HG03521 (cell line): Measurements from ENCODE around the gene ERLEC1.
"Not testable (repeated sequence)": the region's sequence is repeated elsewhere in the genome, so short reads cannot be mapped to it uniquely, and the experiment has no call there.

ENCODE experiments used
- ATAC-seq: cut with Tn5 transposase; IDR thresholded peaks from one replicate; pipeline ENCODE4 v1.9.1; 2021; ENCODE audit warnings: mild to moderate bottlenecking, moderate library complexity; ENCODE audit not compliant: unreplicated experiment

ERLEC1 gene, protein sequence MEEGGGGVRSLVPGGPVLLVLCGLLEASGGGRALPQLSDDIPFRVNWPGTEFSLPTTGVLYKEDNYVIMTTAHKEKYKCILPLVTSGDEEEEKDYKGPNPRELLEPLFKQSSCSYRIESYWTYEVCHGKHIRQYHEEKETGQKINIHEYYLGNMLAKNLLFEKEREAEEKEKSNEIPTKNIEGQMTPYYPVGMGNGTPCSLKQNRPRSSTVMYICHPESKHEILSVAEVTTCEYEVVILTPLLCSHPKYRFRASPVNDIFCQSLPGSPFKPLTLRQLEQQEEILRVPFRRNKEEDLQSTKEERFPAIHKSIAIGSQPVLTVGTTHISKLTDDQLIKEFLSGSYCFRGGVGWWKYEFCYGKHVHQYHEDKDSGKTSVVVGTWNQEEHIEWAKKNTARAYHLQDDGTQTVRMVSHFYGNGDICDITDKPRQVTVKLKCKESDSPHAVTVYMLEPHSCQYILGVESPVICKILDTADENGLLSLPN

DNA sequence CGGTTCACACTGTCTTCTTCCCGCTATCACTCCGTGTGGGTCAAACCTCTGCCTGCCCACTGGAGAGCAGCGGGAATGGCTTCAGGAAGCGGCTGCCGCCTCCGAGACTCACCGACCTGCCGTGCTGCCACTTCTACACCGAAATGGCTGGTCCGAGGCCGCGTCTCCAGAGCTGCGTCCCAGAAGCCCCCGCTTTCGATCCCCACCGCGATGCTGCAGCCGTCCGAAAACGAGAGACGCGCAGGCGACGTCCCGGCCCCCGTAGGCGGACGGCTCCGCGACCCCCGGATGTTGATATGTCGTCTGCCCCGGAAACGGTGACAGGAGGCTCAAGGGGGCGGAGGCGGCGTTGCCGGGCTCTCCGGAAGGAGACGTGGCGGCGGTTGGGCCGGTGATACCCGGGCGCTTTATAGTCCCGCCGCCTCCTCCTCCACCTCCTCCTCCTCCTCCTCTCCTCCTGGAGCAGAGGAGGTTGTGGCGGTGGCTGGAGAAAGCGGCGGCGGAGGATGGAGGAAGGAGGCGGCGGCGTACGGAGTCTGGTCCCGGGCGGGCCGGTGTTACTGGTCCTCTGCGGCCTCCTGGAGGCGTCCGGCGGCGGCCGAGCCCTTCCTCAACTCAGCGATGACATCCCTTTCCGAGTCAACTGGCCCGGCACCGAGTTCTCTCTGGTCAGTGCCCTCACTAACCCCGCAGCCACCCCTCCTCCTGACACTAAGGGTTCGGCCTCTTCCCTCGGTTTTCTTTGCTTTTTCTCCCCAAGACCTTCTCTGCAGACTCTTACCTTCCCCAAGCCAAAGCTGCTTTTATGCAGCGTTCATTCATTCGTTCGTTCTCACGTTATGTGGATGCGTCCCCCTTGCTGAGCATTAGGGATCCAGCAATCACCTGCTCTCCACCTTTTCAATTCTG lies at the start of gene ERLEC1, which contains the start of gene ASB3:
ERLEC1 (plus strand) TSS at position 340 of the 909 bp plus-strand sequence; CDS start at position 507, 167 bp downstream.
ASB3 (minus strand) TSS at position 249 of the 909 bp plus-strand sequence. CDS start 21,381 bp downstream, outside the sequence.
- ATAC-seq = peak; percentile 97

DNA sequence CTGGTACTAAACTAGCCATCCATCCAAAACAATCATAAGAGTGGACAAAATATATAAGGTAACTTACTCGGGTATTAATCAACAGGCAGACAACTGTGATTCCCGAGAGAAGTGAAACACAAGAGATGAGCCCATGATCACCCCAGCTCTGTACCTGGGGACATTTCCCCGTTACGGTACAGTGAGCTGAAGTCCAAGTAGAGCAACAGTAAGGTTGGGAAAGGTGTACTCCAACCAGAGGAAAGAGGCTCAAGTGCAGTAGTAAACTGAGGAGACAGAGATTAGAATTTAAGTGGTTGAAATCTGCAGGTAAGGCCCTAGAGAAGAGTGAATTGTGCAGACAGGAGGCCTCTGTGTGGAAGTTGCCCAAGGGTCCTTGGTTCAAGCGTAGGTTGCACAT lies 49.8 kb upstream of the ERLEC1 start:
- ATAC-seq = no peak

DNA sequence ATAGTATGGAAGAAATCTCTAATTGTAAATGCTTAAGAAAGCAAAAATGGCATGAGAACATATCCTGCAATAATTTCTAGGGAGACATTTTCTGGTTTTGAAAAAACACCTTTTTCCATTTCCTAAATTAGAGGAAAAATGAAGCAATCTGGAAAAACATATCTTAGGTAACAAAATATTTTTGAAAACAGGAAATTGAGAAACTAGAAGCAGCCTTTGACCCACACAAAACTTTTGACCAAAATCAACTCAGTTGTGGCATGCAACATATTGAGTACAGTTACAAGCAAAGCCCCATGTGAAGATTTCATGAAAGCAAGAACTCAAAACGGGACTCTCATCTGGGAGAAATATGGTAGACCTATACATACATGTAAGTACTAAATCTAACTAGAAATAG lies 47.8 kb upstream of the ERLEC1 start:
- ATAC-seq = no peak

DNA sequence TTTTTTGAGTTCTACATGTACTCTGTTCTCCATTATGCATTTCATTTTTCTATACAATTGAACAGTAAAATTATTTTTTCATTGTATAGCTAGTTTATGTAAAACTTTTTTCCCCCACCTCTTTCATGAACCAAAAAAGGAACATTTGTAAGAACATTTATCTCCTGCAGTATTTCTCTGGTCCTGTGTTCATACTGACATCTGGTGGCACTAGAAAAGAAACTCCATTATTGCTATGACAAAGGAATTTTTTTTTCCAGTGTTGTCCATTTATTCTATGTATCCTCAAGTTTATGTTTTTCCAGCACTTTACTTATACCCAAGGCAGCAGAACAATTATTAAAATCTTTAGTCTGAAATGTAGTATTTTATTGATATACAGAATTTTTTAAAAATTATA lies 46.7 kb upstream of the ERLEC1 start:
- no peak for ATAC-seq

DNA sequence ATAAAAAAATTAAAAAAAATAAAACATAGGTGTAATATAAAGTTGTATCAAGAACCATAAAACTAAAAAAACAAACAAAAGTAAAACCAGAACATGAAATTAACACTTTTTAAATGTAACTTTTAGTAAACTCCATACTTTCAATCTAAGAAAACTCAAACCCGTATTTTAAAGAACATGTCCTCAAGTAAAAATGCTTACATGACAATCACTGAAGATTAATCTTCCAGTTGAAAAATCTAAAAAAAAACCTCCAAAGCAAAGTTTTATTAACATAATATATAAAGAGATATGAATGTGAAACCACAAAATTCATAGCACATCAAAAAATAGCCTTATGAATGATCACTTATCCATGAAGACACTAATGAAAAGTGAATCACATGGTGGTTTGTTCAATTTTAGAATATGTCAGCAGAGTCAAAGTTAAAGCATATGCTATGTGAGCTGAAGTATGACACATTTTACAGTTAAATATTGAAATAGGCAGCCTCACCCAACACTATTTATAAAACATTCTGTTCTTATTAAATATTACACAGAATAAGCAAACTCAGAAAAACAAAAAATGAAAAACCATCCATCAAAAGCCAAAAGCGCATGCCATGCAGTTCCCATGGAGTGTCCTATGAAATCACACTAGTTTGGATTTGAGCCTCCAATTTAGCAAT lies 42.3 kb upstream of the ERLEC1 start:
- ATAC-seq = no peak

DNA sequence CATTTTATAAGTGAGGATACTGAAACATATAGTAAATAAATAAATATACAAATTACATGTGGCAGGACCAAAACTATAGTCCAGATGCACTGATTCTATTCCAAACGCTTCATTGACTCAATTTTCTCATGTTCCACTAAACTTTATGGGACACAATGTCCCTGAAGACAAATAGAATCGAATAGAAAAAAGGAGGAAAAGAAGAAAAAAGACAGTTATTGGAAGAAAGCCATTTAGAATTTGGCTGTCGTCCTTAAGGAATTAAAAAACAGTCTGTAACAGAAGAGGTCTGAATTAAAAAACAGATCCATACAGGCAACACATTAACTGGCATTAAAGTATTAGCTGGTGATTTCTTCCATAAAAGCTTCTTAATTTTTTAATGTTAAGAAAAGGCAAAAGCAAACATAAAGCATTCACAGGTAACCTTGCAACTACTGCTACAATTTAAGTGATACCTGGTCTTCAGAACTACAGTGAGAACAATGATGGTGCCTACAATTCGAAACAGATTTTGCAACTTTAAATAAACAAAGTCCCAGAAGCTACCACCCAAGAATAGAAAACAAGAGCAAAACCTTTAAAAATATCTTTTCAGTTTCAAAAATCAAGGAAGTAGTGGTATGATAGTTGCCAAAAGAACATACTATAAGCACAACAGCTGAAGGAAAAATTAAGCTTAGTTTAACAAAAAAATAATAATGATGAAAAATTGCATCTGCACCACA lies 36.6 kb upstream of the ERLEC1 start:
- no peak for ATAC-seq

DNA sequence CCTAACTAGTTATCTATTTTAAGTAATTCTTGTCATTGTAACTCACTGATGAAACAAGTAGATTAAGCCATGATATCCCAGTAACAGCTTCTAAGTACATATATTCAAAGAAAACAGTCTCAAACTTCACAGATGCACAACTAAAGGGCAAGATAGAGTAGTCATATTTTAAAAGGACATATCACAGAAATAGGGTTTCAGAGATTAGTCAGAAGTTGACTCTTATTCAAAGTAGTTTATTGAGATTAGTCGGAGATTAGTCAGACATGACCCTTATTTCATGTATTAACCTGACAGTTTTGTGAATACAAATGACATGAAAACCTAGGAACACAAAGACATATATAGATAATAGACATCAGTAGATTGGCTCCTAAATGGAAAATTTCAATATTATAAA lies 35.1 kb upstream of the ERLEC1 start:
- peak; percentile 96 for ATAC-seq

DNA sequence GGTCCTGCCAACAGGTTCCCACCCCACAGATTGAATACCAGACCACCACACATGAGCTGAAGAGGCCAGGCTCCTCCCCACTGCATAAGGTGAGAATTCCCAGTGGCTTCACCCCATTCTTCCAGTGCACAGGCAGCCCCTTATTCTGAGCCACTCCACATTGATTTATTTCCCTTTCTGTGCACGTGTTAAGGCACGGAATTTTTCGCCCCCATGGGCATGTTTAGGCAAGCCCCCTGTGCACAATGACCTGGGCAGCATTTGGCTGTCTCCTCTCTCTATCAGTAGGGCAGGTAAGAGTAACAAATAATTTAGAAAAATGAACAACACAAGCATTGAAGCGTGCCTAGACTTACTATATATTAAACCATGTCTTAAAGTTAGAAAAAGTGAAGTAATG lies 34.5 kb upstream of the ERLEC1 start:
- no peak for ATAC-seq

DNA sequence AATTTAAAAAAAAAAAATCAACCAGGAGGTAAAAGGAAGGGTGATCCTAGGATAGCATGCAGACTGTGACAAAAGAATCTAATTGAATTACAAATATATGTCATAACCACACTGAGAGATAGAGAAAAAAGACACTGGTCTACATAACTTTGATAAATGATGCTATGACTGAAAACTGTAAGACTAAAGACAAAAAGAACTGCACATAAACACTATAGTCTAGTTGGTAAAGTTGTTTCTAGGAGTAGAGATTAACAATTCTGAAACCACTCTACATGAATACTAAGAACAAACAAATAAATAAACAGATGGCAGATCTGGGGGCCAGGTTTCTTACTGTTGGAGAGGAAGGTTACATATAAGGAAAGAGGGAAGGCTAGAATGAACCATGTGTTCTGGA lies 33.8 kb upstream of the ERLEC1 start:
- ATAC-seq = no peak

DNA sequence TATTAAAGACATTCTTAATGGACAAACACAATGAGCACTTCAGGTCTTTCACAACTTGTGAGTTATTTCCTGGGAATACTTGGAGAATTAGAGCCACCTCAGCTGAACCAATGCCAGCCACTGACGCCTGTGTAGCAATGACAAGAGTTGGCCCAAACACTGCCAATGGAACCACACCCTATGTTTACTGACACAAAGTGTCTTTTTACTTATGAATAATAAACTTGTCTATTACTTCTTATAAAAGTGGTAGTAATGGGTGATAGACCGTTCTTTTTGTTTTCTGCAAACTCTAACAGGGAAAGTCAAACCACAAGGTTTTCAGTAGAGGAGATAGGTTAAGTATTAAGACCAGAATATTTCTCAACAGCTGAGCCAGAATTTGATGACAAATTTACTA lies 31.7 kb upstream of the ERLEC1 start:
- no peak for ATAC-seq

DNA sequence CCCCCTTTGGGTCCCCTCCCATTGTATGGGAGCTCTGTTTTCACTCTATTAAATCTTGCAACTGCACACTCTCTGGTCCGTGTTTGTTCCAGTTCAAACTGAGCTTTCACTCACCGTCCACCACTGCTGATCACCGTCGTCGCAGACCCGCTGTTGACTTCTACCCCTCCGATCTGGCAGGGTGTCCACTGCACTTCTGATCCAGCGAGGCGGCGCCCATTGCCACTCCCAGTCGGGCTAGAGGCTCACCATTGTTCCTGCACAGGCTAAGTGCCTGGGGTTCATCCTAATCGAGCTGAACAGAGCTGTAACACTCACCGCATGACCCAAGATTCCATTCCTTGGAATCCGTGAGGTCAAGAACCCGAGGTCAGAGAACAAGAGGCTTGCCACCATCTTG lies 30.2 kb upstream of the ERLEC1 start:
- ATAC-seq = no peak

DNA sequence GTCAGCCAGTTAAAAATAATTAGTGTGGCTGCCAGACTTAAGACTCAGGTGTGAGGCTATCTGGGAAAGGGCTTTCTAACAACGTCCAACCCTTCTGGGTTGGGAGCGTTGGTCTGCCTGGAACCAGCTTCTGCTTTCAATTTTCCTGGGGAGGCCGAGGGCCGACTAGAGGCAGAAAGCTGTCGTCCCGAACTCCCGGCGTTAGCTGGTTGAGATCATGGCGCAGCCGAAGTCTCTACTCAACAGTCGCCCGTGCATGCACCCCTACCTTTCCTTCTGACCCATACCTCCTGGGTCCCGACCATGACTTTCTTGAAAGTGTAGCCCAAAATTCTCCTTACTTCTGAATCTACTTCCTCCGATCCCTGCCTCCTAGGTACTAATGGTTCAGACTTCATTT lies 29.6 kb upstream of the ERLEC1 start:
- not testable (repeated sequence) for ATAC-seq

DNA sequence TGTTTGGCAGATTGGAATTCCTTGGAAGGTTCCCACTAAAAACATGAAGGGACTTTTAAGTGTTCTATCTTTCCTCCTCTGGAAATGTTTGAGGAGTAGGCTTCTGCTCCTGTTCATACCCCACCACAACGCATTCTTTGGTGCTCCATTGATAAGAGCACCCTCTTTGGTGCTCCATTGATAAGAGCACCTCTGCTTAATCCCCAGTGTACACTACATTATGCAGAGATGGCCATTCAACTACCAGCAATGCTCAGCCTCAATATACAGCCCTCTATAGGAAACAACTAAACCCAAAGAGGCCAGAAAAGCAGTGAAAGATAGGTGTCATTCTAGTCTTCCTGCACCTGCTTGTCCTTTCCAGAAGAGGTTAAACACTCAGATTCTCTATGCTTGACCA lies 21.1 kb upstream of the ERLEC1 start:
- no peak for ATAC-seq

DNA sequence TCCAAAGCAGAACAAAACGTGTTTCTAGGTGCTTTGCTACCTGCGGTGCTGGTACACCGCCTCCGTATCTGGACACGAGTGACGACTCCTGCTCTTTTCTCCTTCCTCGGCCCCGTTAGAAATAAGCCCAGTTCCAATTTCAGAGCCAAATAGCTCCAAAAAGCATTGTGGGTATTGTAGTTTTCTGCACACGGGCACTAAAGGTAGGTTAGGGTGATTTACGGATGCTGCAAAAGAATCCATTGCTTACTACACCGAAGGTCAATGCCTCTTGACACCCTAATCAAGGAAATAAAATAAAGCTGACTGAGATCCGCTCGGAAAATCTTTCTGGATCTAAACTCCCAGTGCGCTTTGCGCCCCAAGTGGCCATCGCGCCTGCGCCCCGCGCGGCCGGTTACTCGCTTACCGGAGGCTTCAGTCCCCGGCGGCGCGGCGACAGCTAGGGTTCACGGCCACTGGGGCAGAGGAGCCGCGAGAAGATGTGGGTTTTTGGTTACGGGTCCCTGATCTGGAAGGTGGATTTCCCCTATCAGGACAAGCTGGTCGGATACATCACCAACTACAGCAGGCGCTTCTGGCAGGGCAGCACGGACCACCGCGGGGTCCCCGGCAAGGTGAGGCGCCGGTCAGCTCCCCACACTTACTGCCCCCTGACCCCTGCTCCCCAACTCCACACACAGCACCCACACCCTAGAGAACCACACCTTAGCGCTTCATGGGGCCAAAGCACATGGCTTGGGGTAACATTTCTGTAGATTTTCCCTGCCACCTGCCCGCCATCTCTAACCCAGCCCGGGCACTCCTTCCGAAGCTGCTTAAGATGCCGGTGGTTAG lies 19.2 kb upstream of the ERLEC1 start, which contains the start of gene CHAC2:
CHAC2 (plus strand) TSS at position 400 of the 837 bp plus-strand sequence; CDS start at position 483, 83 bp downstream.
- ATAC-seq = peak; percentile 93

DNA sequence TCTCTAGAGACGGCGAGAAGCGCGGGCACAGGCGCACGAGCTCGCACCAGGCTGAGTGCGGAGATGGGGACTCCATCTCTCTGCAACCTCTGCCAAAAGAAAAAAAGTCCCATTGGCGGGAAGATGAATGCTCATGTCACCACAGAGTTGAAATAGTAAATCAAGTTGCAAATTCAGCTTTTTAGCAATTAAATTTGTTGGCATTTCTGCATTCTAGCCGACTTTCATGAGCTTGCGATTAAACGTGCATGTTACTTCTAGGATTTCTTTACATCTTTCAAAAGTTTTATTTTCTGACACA lies 18.7 kb upstream of the ERLEC1 start:
- ATAC-seq = peak; percentile 35

DNA sequence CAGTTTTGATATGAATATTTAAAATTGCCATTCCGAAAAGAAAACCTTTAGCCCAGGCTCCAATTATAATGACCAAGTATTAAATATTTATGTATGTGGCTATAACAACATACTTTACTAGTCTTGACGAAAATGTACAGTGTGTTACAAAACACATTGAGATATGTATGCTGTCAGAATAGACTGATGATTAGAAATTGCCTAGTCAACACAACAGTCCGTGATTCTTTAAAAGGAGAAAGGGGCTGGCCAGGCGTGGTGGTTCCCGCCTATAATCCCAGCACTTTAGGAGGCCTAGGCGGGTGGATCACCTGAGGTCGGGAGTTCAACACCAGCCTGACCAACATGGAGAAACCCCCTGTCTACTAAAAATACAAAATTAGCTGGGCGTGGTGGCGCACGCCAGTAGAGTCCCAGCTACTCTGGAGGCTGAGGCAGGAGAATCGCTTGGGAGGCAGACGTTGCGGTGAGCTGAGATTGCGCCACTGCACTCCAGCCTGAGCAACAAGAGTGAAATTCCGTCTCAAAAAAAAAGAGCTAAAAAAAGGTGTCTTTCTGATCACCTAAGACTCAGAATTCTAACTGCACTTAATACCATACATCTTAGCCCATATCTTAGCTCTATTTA lies 17.4 kb upstream of the ERLEC1 start:
- ATAC-seq = no peak

DNA sequence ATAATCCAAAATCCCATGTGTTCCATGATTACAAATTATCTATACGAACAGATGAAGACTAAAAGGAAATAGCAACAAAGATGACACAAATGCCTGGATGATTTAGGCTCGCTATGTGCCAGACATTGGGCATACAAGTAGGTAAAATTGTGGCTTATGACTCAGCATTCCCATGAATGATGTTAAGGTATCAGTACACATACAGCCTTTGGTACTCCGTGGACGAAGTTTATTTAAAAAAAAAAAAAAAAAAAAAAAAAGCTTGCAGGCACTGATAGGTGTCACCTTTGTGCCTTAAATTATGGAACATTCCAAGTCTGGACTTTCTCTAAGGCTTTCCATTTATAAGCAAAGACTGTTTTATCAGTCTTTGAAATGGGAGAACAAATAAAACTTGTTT lies 16.6 kb upstream of the ERLEC1 start:
- no peak for ATAC-seq

DNA sequence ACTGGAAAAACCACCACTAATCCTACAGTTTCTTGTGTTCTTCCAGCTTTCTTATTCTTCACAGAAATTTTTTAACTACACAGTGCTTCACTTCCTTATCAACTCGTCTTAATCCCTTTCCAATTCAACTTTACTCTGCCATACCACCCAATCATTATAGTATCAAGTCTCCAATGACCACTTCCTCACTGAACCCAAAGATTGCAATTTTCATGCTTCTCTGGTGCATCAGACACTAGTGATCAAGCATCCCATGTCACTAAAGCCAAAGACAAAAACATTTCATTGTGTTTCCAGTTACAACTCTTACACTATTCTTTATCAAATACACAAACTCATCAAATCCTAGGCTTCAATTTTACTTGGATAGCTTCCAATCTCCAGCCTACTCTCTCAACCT lies 9.7 kb upstream of the ERLEC1 start:
- no peak for ATAC-seq

DNA sequence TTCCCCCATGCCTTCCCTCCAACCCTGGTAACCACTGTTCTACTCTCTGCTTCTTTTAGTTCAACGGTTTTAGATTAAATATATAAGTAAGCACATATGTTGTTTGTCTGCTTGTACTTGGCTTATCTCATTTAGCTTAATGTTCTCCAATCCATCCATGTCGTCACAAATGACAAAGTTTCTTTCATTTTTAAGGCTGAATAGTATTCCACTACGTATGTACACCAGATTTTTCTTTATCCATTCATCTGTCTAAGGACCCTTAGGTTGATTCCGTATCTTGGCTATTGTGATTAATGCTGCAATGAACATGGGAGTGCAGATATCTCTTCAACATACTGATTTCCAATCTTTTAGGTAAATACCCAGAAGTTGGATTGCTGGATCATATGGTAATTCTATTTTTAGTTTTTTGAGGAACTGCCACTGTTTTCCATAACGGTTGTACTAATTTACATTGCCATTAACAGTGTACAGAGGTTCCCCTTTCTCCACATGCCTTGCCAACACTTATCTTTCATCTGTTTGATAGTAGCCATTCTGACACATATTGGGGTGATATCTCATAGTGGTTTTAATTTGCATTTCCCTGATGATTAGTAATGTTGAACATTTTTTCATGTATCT lies 8.2 kb upstream of the ERLEC1 start:
- ATAC-seq = no peak
